ENCODE measurements around the gene RDM1.

Gene RDM1

DNA sequence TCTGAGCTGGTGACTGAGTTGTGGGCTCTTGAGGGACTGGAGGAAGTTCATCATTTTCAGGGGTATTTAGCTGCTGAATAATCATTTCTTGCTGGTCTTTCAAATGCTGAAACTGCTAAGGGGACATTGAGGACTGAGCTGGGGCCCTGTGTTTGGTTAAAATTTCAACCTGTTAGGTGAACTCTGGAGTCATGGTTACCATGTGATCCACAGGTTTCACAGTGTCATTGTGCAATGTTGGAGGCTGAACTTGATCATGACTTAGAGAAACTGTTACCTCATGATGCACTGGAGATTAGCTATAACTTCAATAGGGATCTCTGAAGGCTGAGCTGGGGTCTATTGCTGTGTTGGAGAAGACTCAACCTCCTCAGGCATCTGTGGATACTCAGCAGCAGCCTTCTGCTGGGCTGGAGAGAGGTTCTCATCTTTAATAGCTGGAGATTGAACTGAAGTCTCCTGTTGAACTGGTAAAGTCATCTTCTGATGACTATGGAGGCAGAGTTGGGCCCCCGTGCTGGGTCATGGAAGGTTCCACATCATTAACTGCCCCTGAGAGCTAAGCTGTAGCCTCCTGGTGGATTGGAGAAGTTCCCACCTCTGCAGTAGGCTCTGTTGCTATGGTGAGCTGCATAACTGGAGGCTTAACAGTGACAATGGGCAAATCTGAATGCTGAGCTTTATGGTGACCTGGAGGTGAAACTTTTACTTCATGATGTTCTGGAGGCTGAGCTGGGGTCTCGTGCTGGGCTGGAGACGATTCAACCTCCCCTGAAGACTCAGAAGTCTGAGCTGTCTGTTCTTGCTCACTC, 15.2 kb downstream of the RDM1 start:
- H3K36me3 Mint-ChIP-seq (ENCODE audit: low read depth), result peaks cover 43% of the 10 kb centered on the region
- H3K9me3 Mint-ChIP-seq, result peaks cover 3% of the 10 kb centered on the region
- no peak overlapping the region for H3K4me3 Mint-ChIP-seq
- H3K27ac Mint-ChIP-seq, result no peak overlapping the region
- peaks cover 32% of the 10 kb centered on the region for H3K4me1 Mint-ChIP-seq (ENCODE audit: low read depth)
- no peaks in the 10 kb centered on the region for H3K27me3 Mint-ChIP-seq (ENCODE audit: low read depth)

DNA sequence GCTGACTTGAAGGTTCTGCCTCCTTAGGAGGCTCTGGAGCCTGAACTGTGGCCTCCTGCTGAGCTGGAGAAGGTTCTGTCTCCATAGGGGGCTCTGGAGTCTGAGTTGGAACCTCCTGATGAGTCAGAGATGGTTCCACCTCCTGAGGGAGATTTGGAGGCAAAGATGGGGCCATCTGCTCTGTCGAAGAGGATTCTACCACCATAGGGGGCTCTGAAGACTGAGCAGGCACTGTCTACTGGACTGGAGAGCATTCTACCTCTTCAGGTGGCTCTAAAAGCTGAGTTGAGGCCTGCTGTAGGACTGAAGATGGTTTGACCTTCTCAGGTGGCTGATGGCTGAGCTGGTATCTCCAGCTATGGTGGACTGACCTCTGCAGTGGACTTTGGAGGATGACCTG, 16.2 kb downstream of the RDM1 start:
- Mint-ChIP-seq H3K4me3 (no peak overlapping the region), H3K4me1 (ENCODE audit: low read depth) (peaks cover 23% of the 10 kb centered on the region), H3K36me3 (ENCODE audit: low read depth) (peaks cover 36% of the 10 kb centered on the region), H3K27me3 (ENCODE audit: low read depth) (no peaks in the 10 kb centered on the region), H3K27ac (no peak overlapping the region), H3K9me3 (no peaks in the 10 kb centered on the region)

DNA sequence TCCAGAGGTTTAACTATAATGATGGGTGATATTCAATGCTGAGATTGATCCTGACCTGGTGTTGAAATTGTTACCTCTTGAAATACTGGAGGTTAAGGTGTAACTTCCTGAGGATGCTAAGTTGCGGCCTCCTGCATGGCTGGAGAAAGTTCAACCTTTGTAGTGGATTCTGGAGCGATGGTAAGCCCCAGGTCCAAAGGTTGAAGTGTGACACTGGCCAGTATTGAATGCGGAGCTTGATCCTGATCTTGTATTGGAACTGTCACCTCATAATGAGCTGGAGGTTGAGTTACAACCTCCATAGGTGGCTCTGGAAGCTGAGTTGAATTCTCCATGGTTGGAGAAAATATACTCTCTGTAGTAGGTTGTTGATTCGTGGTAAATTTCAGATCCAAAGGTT, 17.0 kb downstream of the RDM1 start:
- Mint-ChIP-seq H3K4me1 (ENCODE audit: low read depth) (peaks cover 26% of the 10 kb centered on the region), H3K27ac (no peak overlapping the region), H3K27me3 (ENCODE audit: low read depth) (no peaks in the 10 kb centered on the region), H3K9me3 (no peaks in the 10 kb centered on the region), H3K36me3 (ENCODE audit: low read depth) (peaks cover 37% of the 10 kb centered on the region), H3K4me3 (no peak overlapping the region)

DNA sequence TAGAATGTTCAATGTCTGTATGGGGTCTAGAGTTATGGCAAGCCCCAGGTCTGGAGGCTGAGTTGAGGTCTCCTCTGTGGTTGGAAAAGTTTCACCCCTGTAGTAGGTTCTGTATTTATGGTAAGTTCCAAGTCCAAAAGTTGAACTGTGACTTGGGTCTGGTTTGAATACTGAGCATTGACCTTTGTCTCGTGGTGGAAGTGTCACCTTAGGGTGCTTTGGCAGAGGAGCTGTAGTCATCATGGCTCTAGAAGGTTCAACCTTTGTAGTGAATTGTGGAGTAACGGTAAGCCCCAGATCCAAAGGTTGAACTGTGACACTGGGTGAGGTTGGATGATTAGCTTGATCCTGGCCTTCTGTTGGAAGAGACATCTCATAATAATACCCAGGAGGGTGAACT, 17.6 kb downstream of the RDM1 start:
- Mint-ChIP-seq H3K4me1 (ENCODE audit: low read depth) (peaks cover 22% of the 10 kb centered on the region), H3K27ac (no peak overlapping the region), H3K4me3 (no peak overlapping the region), H3K9me3 (no peaks in the 10 kb centered on the region), H3K27me3 (ENCODE audit: low read depth) (no peaks in the 10 kb centered on the region), H3K36me3 (ENCODE audit: low read depth) (peaks cover 33% of the 10 kb centered on the region)

DNA sequence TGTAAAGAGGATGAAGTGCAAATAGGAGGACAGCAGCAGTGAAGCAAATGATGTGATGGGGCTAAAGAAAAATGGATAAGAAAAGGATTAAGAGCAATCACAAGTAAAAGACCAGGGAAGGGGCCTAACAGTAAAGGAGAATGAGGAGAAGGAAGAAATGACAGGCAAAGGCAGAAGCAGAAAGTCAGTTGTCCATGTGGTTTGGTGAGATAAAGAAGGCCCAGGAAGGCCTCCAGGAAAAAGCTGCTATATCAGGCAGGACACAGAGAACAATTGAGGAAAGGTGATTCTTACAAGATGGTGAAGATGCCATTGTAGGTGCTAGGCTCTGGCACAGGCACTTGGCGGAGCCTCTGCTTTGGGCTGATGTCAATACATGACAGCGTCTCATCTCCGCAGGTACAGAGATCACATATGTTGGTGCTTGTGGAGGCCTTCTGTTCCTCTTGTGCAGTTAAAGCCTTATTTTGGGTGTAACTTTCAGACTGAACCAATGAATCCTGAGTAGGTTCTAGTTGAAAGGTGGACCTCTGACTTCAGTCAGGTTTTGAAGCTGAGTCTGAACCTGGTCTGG, 18.1 kb downstream of the RDM1 start:
- H3K27me3 Mint-ChIP-seq (ENCODE audit: low read depth), result no peaks in the 10 kb centered on the region
- H3K4me1 Mint-ChIP-seq (ENCODE audit: low read depth), result peaks cover 24% of the 10 kb centered on the region
- no peak overlapping the region for H3K4me3 Mint-ChIP-seq
- no peaks in the 10 kb centered on the region for H3K9me3 Mint-ChIP-seq
- no peak overlapping the region for H3K27ac Mint-ChIP-seq
- peaks cover 32% of the 10 kb centered on the region for H3K36me3 Mint-ChIP-seq (ENCODE audit: low read depth)

DNA sequence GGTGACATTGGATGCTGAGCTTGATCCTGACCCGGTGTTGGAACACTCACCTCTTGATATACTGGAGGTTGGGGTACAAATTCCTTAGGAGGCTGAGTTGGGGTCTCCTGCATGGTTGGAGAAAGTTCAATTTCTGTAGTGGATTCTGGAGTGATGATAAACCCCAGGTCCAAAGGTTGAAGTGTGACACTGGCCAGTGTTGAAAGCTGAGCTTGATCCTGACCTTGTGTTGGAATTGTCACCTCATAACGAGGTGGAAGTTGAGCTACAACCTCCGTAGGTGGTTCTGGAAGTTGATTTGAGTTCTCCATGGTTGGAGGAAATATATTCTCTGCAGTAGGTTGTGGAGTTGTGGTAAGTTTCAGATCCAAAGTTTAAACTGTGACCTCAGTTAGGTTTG, 21.2 kb downstream of the RDM1 start:
- Mint-ChIP-seq H3K36me3 (ENCODE audit: low read depth) (peaks cover 21% of the 10 kb centered on the region), H3K27me3 (ENCODE audit: low read depth) (peaks cover 7% of the 10 kb centered on the region), H3K4me1 (ENCODE audit: low read depth) (peaks cover 20% of the 10 kb centered on the region), H3K9me3 (no peaks in the 10 kb centered on the region), H3K4me3 (no peak overlapping the region), H3K27ac (no peak overlapping the region)

DNA sequence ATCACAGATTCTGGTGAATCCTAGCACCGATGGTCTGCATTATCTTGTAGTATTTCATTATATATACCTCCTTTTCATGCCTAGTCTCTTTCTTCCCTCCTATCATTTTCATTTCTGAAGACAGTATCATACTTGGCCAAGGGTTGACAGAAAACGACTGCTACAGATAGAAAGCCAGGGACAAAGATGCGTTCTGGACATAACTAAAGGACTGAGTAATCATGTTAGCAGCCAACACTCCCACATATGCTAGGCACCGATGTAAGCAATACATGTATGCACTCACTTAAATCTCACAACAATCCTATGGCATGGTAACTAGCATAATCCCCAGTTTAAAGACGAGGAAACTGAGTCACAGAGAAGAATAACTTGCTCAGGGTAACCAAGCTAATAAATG, 22.9 kb downstream of the RDM1 start:
- H3K36me3 Mint-ChIP-seq (ENCODE audit: low read depth), result peaks cover 20% of the 10 kb centered on the region
- H3K27me3 Mint-ChIP-seq (ENCODE audit: low read depth), result peaks cover 11% of the 10 kb centered on the region
- H3K4me1 Mint-ChIP-seq (ENCODE audit: low read depth), result peaks cover 11% of the 10 kb centered on the region
- H3K27ac Mint-ChIP-seq, result no peak overlapping the region
- no peaks in the 10 kb centered on the region for H3K9me3 Mint-ChIP-seq
- no peak overlapping the region for H3K4me3 Mint-ChIP-seq

DNA sequence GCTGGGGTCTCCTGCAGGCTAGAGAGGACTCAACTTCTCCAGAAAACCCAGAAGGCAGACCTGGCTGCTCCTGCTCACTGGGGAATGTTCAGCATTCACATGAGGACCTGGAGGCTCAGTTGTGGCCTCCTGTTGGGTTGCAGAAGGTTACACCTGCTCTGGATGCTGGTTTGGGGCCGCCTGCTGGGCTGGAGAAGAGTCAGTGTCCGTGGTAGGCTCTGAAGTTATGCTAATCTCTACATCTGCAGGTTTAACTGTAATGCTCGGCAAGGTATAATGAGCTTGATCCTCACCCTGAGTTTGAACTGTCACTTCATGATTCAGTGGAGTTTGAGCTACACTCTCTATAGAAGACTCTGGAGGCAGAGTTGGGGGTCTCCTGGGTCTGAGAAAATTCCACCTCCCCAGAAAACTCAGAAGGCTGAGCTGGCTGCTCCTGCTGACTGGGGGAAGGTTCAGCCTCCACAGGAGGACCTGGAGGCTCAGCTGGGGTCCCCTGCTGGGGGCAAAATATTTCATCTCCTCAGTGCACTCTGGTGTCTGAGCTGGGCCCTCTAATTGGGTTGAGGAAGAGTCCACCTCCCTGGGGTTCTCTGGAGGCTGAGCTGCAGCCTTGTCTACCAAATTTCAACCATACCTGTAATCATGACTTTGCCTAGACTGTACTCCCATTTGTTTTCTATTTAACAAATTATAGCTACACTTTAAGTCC, 23.5 kb downstream of the RDM1 start:
- Mint-ChIP-seq H3K27ac (no peak overlapping the region), H3K4me1 (ENCODE audit: low read depth) (peaks cover 12% of the 10 kb centered on the region), H3K27me3 (ENCODE audit: low read depth) (peaks cover 11% of the 10 kb centered on the region), H3K36me3 (ENCODE audit: low read depth) (peaks cover 17% of the 10 kb centered on the region), H3K9me3 (no peaks in the 10 kb centered on the region), H3K4me3 (no peak overlapping the region)

DNA sequence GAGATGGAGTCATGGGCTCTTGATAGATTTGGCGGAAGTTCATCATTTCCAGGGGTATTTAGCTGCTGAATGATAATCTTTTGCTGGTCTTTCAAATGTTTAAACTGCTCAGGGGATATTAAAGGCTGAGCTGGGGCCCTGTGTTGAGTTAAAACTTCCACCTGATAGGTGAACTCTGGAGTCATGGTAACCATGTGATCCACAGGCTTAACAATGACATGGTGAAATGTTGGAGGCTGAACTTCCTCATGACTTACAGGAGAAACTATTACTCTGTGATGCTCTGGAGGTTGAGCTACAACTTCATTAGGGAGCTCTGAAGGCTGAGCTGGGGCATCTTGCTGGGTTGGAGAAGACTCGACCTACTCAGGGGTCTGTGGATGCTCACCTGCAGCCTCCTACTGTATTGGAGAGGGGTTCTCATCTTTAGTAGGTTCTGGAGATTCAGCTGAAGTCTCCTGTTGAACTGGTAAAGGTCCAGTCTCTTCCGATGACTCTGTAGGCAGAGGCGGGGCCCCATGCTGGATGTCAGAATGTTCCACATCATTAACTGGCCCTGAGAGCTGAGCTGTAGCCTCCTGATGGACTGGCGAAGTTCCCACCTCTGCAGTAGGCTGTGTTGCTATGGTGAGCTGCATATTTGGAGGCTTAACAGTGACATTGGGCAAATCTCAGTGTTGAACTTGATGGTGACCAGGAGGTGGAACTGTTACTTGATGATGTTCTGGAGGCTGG, 24.2 kb downstream of the RDM1 start:
- H3K4me1 Mint-ChIP-seq (ENCODE audit: low read depth), result peaks cover 12% of the 10 kb centered on the region

DNA sequence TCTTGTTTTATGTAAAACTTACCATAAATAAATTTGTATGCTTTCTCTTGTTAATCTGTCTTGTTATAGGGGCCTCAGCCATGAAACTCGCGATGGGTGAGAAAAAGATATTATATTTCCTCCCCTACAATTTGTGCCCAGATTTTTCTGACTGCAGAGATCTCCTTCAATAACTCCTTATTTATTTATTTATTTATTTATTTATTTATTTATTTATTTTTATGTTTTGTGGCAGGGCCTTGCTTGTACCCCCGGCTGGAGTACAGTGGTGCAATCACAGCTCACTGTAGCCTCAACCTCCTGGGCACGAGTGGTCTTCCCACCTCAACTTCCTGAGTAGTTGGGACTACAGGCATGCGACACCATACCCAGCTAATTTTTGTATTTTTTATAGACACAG, 27.1 kb downstream of the RDM1 start:
- peaks cover 11% of the 10 kb centered on the region for H3K27me3 Mint-ChIP-seq (ENCODE audit: low read depth)
- no peak overlapping the region for H3K4me3 Mint-ChIP-seq
- peaks cover 5% of the 10 kb centered on the region for H3K36me3 Mint-ChIP-seq (ENCODE audit: low read depth)
- H3K4me1 Mint-ChIP-seq (ENCODE audit: low read depth), result peaks cover 30% of the 10 kb centered on the region
- no peak overlapping the region for H3K27ac Mint-ChIP-seq
- H3K9me3 Mint-ChIP-seq, result no peaks in the 10 kb centered on the region

More for the DNA sequence above, 24.2 kb downstream of the RDM1 start:
- no peak overlapping the region for H3K27ac Mint-ChIP-seq
- H3K9me3 Mint-ChIP-seq, result no peaks in the 10 kb centered on the region
- no peak overlapping the region for H3K4me3 Mint-ChIP-seq
- peaks cover 11% of the 10 kb centered on the region for H3K27me3 Mint-ChIP-seq (ENCODE audit: low read depth)
- H3K36me3 Mint-ChIP-seq (ENCODE audit: low read depth), result peaks cover 15% of the 10 kb centered on the region

DNA sequence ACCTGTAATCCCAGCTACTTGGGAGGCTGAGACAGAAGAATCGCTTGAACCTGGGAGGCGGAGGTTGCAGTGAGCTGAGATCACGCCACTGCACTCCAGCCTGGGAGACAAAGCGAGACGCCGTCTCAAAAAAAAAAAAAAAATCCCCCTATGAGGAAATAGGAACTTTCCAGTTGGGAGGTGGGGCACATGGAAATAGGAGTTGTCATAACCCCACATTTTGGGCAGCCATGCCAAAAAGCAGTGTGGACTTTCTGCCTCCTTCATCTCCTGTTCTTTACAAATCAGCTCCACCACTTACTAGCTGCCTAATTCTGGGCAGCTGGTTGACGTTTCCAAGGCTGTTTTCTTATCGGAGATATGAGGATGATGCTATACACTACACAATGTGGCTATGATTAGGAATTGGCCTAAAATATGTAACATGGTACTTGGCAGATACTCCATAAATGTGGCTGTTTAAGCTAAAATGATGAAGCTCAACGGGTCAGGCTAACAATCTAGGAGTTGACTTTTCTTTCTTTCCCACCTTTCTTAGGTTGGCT, 28.9 kb downstream of the RDM1 start:
- Mint-ChIP-seq H3K9me3 (no peaks in the 10 kb centered on the region), H3K27me3 (ENCODE audit: low read depth) (peaks cover 11% of the 10 kb centered on the region), H3K4me1 (ENCODE audit: low read depth) (peaks cover 32% of the 10 kb centered on the region), H3K36me3 (ENCODE audit: low read depth) (peaks cover 5% of the 10 kb centered on the region), H3K27ac (no peak overlapping the region), H3K4me3 (no peak overlapping the region)

DNA sequence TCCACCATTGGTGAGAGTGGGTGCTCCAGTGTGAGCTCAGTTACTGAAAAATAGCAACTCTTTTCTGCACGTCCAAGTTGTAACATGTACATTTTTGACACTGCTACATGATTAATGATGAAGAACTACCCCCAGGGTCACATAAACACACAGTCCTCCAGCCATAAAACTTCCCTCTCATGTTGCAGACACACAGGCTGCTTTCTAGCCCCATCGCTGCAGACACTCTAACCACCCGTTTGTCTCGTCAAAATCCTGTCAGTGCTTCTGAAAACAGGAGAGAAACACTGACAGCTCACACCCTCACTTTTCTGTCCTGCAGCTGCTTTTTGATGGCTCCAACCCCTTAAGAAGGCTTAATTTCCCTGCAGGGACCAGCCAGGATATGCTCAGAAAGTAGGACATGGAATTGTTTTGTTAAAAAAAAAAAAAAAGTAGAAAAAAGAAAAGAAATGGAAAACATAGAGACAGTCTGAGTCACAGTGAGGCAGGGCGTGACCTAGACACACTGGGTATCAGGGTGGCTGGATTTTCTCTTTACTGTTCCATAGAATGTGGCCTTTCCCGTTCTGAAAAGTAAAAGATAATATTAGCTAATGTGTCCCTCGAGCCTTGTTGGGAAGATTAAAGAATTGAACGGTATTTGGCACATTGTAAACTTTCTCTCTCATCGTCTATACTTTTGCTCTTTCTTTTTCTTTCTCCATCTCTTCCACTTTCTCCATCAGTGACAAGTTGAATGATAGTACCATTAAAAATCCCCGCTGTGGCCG, 29.7 kb downstream of the RDM1 start:
- Mint-ChIP-seq H3K9me3 (no peaks in the 10 kb centered on the region), H3K27me3 (ENCODE audit: low read depth) (peaks cover 11% of the 10 kb centered on the region), H3K36me3 (ENCODE audit: low read depth) (peaks cover 7% of the 10 kb centered on the region), H3K4me1 (ENCODE audit: low read depth) (peaks cover 39% of the 10 kb centered on the region), H3K4me3 (peak overlapping the region; percentile 46), H3K27ac (peak overlapping the region; percentile 76)

DNA sequence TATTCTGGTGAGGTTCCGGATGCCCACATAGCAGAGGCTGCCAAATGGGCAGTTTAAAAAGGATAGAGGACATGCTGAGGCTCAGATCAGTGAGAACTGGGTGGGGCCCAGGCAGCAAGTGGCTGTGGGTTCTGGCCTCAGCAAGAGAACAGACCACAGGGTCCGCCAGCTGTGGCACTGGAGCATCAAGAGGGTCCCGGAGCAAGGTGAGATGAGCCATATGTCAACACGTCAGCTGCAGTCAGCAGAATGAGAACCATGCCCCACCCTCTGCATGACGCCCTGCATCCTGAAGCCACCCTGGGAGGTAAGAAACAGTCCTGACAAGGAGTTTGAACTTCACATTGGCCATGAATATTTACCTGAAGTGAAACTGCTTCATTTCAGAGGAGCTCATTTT, 30.3 kb downstream of the RDM1 start:
- H3K4me3 Mint-ChIP-seq, result peak overlapping the region; percentile 14
- peaks cover 7% of the 10 kb centered on the region for H3K36me3 Mint-ChIP-seq (ENCODE audit: low read depth)
- H3K27me3 Mint-ChIP-seq (ENCODE audit: low read depth), result peaks cover 11% of the 10 kb centered on the region
- H3K9me3 Mint-ChIP-seq, result no peaks in the 10 kb centered on the region
- peaks cover 46% of the 10 kb centered on the region for H3K4me1 Mint-ChIP-seq (ENCODE audit: low read depth)
- H3K27ac Mint-ChIP-seq, result no peak overlapping the region
